ENCODE data around the gene NCL. TPM values are rescaled to one million over a fixed set of nuclear protein-coding genes. Genes with fewer than 3 reads are reported as not detected.

Gene NCL
- total and polyA plus RNA-seq, 2 of the 13 experiments (the other 11 are each of a cell fraction or from before 2014, with no cell fraction given): 105 to 779 TPM

DNA sequence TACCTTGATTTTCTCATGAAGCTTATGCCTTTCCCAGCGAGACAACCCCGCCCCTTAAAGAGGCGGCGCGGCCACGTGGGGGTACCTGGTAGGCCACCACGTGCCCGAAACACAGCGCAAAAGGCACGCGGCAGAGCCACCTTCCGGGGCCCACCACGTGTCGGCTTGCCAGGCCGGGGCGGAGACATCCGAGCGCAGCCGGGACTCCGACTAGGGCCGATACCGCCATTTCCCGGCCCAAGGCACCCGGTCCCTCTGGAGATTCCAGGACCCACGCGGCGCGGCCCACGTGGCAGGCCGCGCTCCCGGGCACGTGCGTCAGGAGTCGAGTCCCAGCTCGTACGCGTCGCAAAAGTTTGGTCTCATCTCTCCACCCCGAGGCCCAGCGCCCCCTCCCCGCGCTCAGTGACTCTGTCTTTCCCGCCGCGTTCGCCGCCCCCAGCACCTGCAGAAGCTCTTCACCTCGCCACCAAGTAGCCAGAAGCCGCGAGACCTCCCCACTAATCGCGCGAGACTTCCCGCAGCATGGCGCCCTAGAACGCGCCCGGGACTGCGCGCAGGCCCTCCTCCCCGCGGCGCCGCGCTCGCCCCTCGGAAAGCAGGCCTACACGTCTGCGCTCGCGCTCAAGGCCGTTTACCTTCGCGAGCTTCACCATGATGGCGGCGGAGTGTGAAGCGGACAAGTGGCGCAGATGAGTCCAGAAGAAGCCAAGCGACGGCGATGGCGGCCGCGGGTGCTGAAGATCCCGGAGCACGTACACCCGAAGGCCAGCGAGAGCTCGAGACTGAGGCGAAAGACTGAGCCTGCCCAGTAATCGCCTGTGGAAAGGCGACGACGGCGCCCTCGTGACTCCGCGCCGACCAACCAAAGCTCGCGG, at the start of gene NCL (continued):
- TF ChIP-seq SOX13 (IDR thresholded peaks at IDR 0.05): no peak
- TF ChIP-seq SOX13 (CRISPR knock-in tag; conservative IDR thresholded peaks at IDR 0.05 in 1 of 2, IDR thresholded peaks at IDR 0.05 in 1 of 2): peak; percentile 47; a peak in 2 of 4 replicates
- 0 out of 2 replicates have a peak, but pooled peaks have one; percentile 33 for TF ChIP-seq SIN3B (IDR thresholded peaks at IDR 0.05; ENCODE audit: low read length)
- TF ChIP-seq ZNF772 (CRISPR knock-in tag; IDR thresholded peaks at IDR 0.05): peak; percentile 90; the same call in 1 of the 2 replicates
- peak; percentile 100 for TF ChIP-seq POLR2AphosphoS5 (IDR thresholded peaks at IDR 0.05; ENCODE audit: low read depth, low read length)
- TF ChIP-seq, protein P1, sequence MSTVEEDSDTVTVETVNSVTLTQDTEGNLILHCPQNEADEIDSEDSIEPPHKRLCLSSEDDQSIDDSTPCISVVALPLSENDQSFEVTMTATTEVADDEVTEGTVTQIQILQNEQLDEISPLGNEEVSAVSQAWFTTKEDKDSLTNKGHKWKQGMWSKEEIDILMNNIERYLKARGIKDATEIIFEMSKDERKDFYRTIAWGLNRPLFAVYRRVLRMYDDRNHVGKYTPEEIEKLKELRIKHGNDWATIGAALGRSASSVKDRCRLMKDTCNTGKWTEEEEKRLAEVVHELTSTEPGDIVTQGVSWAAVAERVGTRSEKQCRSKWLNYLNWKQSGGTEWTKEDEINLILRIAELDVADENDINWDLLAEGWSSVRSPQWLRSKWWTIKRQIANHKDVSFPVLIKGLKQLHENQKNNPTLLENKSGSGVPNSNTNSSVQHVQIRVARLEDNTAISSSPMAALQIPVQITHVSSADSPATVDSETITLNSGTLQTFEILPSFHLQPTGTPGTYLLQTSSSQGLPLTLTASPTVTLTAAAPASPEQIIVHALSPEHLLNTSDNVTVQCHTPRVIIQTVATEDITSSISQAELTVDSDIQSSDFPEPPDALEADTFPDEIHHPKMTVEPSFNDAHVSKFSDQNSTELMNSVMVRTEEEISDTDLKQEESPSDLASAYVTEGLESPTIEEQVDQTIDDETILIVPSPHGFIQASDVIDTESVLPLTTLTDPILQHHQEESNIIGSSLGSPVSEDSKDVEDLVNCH (CRISPR knock-in tag; IDR thresholded peaks at IDR 0.05): peak; percentile 90; the same call in 1 of the 2 replicates
- TF ChIP-seq ZNF891 (CRISPR knock-in tag; IDR thresholded peaks at IDR 0.05): peak; percentile 95
- TF ChIP-seq KMT2B (CRISPR knock-in tag; IDR thresholded peaks at IDR 0.05): peak; percentile 67
- TF ChIP-seq ZNF589 (CRISPR knock-in tag; conservative IDR thresholded peaks at IDR 0.05): peak; percentile 38
- peak; percentile 90 for TF ChIP-seq MEF2D (CRISPR knock-in tag; IDR thresholded peaks at IDR 0.05)
- TF ChIP-seq TSC22D2 (CRISPR knock-in tag; IDR thresholded peaks at IDR 0.05; ENCODE audit: borderline replicate concordance): peak; percentile 94
- TF ChIP-seq, protein P2, sequence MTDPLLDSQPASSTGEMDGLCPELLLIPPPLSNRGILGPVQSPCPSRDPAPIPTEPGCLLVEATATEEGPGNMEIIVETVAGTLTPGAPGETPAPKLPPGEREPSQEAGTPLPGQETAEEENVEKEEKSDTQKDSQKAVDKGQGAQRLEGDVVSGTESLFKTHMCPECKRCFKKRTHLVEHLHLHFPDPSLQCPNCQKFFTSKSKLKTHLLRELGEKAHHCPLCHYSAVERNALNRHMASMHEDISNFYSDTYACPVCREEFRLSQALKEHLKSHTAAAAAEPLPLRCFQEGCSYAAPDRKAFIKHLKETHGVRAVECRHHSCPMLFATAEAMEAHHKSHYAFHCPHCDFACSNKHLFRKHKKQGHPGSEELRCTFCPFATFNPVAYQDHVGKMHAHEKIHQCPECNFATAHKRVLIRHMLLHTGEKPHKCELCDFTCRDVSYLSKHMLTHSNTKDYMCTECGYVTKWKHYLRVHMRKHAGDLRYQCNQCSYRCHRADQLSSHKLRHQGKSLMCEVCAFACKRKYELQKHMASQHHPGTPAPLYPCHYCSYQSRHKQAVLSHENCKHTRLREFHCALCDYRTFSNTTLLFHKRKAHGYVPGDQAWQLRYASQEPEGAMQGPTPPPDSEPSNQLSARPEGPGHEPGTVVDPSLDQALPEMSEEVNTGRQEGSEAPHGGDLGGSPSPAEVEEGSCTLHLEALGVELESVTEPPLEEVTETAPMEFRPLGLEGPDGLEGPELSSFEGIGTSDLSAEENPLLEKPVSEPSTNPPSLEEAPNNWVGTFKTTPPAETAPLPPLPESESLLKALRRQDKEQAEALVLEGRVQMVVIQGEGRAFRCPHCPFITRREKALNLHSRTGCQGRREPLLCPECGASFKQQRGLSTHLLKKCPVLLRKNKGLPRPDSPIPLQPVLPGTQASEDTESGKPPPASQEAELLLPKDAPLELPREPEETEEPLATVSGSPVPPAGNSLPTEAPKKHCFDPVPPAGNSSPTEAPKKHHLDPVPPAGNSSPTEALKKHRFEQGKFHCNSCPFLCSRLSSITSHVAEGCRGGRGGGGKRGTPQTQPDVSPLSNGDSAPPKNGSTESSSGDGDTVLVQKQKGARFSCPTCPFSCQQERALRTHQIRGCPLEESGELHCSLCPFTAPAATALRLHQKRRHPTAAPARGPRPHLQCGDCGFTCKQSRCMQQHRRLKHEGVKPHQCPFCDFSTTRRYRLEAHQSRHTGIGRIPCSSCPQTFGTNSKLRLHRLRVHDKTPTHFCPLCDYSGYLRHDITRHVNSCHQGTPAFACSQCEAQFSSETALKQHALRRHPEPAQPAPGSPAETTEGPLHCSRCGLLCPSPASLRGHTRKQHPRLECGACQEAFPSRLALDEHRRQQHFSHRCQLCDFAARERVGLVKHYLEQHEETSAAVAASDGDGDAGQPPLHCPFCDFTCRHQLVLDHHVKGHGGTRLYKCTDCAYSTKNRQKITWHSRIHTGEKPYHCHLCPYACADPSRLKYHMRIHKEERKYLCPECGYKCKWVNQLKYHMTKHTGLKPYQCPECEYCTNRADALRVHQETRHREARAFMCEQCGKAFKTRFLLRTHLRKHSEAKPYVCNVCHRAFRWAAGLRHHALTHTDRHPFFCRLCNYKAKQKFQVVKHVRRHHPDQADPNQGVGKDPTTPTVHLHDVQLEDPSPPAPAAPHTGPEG (CRISPR knock-in tag; IDR thresholded peaks at IDR 0.05): peak; percentile 54; the same call in 1 of the 2 replicates
- TF ChIP-seq ZFAT (CRISPR knock-in tag; conservative IDR thresholded peaks at IDR 0.05): peak; percentile 76
- peak; percentile 74; the same call in 1 of the 2 replicates for TF ChIP-seq ELF3 (CRISPR knock-in tag; IDR thresholded peaks at IDR 0.05)
- TF ChIP-seq HMG20B (CRISPR knock-in tag; conservative IDR thresholded peaks at IDR 0.05): peak; percentile 25; the same call in 1 of the 2 replicates
- peak; percentile 77 for TF ChIP-seq ZNF788 (CRISPR knock-in tag; IDR thresholded peaks at IDR 0.05; ENCODE audit: borderline replicate concordance)
- TF ChIP-seq ZMYM4 (CRISPR knock-in tag; IDR thresholded peaks at IDR 0.05): peak; percentile 79
- TF ChIP-seq PPARG (CRISPR knock-in tag; conservative IDR thresholded peaks at IDR 0.05): peak; percentile 68; the same call in 1 of the 2 replicates
- peak; percentile 85; the same call in 1 of the 2 replicates for TF ChIP-seq ZNF619 (CRISPR knock-in tag; IDR thresholded peaks at IDR 0.05)
- peak; percentile 90; the same call in 1 of the 2 replicates for TF ChIP-seq KAT7 (CRISPR knock-in tag; IDR thresholded peaks at IDR 0.05; ENCODE audit: borderline replicate concordance)
- TF ChIP-seq MTA3 (CRISPR knock-in tag; IDR thresholded peaks at IDR 0.05): no peak

Measured in HepG2 (cell line).